HG03442 (cell line): Measurements from ENCODE around the gene LIMCH1.

Experiments used
- ATAC-seq: cut with Tn5 transposase; IDR thresholded peaks from one replicate; pipeline ENCODE4 v1.9.1; 2021; ENCODE audit warnings: mild to moderate bottlenecking, moderate library complexity; ENCODE audit not compliant: unreplicated experiment

LIMCH1 gene

GRCh38 chr4:41567186-41567585, 29.2 kb downstream of the LIMCH1 start:
- ATAC-seq = no peak

GRCh38 chr4:41568363-41568762, 30.4 kb downstream of the LIMCH1 start:
- ATAC-seq = no peak

GRCh38 chr4:41569961-41570360, 32.0 kb downstream of the LIMCH1 start:
- no peak for ATAC-seq

DNA sequence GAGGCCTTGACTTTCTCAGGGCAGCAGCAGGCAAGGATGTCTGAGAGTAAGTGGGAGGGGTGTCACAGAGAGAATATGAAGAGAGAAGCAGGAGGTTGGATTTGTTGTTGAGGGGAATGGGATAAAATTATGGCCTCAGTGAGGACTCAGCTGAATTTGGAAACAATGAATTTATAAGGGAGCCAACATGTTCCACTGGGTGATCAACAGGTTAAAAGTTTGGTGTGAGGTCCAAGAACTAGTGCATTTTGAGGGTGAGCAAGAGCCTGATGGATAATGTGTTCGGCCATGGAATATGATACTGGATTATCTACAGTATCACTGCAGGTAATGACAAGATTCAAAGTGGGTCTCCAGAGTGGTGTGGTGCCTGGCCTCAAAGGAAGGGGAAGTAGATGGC, 33.5 kb downstream of the LIMCH1 start:
- no peak for ATAC-seq

- no peak for ATAC-seq
Measured at GRCh38 chr4:41572516-41572915, 34.6 kb downstream of the LIMCH1 start.

DNA sequence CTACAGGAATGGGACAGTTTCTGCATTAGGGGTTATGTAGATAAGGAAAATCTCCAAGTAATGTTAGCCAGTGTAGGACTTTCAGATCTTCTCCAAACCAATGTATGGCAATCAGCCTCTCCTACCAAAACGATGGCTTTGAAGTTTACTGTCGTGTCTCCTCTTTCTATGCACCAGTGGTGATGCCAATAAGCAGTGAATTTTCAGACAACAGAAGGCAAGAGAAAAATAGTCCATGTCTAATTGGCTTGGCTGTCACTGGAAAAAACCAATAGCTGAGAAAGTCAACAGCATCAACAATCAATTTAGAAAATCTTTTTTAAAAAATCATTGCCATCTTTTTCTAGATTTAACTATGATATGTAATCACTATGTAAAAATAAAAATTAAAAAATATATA, 35.0 kb downstream of the LIMCH1 start:
- no peak for ATAC-seq

DNA sequence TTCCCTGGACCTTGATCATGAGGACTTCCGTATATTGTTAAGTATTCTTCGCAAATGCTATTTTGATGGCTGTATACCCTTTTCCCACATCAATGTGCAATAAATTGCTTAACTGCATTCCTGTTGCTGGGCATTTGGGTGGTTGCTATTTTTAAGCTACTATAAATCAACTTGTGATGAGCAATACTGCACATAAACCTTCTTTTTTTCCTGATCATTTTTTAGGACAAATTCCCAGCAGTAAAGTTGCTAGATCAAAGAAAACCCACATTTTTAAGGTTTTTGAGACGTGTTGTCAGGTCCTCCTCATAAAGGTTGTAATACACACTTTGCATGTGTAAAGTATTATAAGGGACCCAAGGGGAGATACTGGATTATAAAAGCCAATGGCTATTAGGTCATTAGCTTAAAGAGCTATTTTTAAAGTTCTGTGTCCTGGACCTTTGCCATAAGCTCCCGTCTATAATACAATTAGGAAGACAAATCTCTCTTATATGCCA, 35.6 kb downstream of the LIMCH1 start:
- no peak for ATAC-seq

DNA sequence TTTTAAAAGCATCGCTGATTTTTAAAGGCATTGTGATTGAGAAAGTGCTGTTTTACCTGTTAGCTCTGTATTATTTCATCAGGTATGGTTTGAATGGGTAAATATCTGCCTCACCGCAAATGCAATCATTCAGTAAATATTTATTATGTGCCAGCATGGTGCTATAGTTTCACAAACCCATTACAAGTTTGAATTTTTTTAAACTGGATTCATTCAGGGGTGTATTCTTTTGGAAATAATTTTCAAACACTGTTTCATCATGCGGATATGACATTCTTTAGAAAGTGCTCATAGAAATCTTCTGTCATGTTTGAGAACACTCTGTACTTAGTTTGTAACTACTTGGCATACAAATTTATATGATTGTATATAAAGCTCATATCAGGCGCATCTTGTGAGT, 37.2 kb downstream of the LIMCH1 start:
- ATAC-seq = no peak

DNA sequence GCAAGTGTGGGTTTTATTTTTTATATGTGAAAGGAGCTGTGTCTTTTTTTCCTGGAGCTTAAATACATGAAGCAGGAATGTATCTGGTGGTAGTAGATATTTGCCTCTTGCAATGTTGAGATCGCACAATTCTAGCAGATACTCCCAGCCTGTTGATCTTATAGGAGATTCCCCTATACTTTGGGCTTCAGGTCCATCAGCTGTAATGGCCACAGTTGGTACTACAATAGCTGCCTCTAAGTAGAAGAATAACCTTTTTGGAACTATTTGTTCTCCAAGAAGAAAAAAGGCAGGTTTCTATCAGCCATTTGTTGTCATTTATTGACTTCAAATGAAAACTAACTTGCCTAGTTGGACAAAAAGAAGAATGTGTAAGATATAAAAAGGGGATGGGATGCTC, 37.7 kb downstream of the LIMCH1 start:
- no peak for ATAC-seq

GRCh38 chr4:41579043-41579442, 41.1 kb downstream of the LIMCH1 start:
- ATAC-seq = no peak

GRCh38 chr4:41579526-41579925, 41.6 kb downstream of the LIMCH1 start:
- ATAC-seq = no peak

DNA sequence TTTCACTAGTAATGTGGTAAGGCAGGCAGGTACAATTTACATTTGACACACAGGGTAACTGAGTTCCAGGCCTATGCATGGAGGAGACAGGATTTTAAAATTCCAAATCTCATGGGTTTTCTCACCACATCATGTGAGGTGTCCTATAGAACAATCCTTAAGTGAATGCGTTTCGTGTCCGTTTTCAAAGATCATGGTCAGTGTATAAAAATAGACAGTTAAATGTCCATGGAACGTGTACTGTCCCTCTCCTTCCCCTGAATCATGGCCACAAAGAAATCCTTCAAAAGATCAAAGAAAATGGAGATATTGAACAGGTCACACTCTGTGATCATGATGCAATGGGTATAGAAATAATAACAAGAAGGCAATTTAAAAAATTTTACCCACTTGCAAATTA, 42.0 kb downstream of the LIMCH1 start:
- no peak for ATAC-seq

DNA sequence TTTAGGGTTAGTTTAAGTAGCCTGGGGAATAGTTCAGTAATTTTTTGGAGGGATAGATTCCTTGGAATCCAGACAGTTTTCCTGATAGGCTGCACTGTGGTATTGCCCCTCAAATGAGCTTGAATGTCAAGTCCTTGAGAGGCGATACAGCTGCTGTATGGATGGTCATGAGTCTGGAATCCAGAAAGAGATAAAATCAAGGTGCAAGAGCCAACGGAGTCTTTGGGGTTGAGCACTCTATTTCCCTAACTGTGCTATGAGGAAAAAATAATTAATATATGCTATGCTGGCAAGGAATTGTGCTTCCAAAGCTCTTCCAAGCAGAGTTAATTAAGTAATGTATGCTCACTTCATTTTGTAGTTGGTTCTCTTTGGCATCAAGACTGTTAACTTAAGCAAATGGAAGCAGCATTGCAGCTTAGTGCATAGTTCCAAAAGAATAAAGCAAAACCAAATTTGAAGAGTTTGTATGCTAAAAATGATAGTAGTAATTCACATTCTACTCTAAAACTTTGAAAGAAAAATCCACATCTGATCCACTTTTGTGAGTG, 48.8 kb downstream of the LIMCH1 start:
- ATAC-seq = no peak

GRCh38 chr4:41587286-41587685, 49.3 kb downstream of the LIMCH1 start:
- ATAC-seq = no peak

GRCh38 chr4:41590591-41590990, 52.6 kb downstream of the LIMCH1 start:
- no peak for ATAC-seq

- ATAC-seq = no peak
Measured at GRCh38 chr4:41594432-41594831, 56.5 kb downstream of the LIMCH1 start.

DNA sequence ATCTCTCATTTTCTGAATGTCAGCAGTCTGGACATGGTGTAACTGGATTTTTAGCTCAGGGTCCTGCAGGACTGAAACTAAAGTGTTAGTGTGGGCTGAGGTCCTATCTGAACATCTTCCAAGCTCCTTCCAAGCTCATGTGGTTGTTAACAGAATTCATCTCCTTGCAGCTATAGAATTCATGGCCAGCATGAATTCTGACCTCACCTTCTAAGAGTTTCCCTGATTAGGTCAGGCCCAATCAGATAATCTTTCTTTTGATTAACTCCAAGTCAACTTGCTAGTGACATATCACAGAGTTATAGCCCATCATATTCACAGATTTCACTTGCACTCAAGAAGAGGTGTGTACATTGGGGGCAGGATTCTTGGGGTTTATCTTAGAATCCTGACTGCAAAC, 59.5 kb downstream of the LIMCH1 start:
- ATAC-seq = no peak

DNA sequence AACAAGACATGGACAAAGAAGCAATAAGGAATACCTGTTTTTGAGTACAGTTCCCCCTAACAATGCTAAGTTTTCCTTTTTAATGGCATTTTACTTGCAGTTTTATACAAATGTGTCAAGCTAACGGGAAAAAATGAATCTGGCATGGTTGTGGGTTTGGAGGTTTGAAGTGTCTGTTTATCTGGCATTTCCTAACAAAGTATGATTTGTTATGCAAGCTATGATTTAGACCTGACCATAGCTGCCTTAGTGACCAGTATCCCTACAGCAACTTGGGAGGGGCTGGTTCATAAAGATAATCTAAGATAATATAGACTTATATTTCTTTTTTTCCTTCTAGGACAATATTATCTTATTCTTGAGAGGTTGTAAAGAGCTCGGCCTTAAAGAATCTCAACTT, 60.6 kb downstream of the LIMCH1 start:
- ATAC-seq = no peak

DNA sequence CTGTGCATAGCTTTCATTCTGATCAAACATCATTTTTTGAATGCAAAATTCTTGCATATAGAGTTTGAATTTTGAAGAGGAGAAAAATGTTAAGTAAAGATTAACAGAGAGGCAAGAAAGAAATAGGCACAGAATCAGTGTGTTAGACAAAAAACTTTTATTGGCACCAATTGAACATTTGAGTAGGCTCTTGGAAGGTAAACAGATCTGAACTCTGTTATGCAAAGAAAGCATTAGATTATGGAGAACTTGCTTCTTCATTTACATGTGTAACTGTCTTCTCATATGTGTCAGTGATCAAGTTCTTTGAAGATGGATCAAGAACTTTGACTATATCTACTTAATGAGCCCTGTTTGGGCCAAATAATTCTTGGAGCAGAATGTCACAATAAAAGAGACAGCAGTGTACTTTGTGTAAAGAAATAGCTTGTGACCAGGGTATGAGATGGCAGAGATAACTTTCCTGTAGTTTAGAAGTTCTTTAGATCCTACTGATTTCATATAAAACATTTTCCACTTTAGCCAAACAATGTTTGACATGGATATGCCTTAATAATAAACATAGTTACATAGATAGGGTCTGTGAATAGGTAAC, 61.3 kb downstream of the LIMCH1 start:
- ATAC-seq = no peak

GRCh38 chr4:41600243-41600912, 62.4 kb downstream of the LIMCH1 start:
- ATAC-seq = no peak

- ATAC-seq = no peak
Measured at GRCh38 chr4:41601025-41601424, 63.1 kb downstream of the LIMCH1 start.

DNA sequence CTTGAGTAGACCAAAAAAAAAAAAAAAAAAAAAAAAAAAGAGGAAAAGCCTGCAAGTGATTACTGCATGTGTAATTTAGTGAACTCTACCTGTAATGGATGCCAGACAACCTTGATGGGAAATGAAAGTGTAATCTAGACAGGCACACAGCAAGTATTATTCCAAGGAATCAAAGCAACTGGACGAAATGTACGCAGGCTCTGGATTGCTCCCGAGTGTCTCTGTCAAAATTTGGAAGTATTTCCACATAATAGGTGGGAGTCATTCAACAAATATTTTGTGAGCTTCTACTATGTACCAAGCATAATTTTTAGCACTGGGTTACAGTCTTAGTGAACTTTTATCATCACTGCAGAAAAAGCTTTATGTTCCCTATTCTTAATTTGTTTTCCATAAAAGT, 64.2 kb downstream of the LIMCH1 start:
- no peak for ATAC-seq
